H1 (cell line): ENCODE data around the gene REC8. TPM values are rescaled to one million over a fixed set of nuclear protein-coding genes. Genes with fewer than 3 reads are reported as not detected.

Source experiments
- CTCF ChIA-PET: fragments of 300-600 bp; sonication (Branson Sonifier 250); formaldehyde crosslinking; loops from one replicate; lab custom pipeline; 2021; ENCODE audit not compliant: partially characterized antibody; lab: Charles Lee
- POLR2A ChIA-PET: fragments of 300-600 bp; sonication (Branson Sonifier 250); formaldehyde crosslinking; loops from one replicate; lab custom pipeline; 2021; ENCODE audit warnings: inconsistent platforms; ENCODE audit not compliant: partially characterized antibody; lab: Charles Lee
- DNase-seq, 2 experiments: peaks; one replicate each; pipeline versions ENCODE4 v3.0.0 to v3.0.0-alpha.2; 2010 to 2022; ENCODE audit warnings: low spot score in 2 of 2, low read depth in 1 of 2, mixed read lengths in 1 of 2
- FAIRE-seq: peaks from 2 replicates; lab custom pipeline; 2011; peaks lifted over from hg19 to GRCh38; lab: Jason Lieb, UNC
- H2AFZ ChIP-seq: 2 replicates; pipeline ENCODE4 v1.8.1; 2012; ENCODE audit warnings: low read length, inconsistent platforms
- H2AK5ac ChIP-seq: 2 replicates; pipeline ENCODE4 v1.6.1; 2013; ENCODE audit warnings: low read depth, low read length
- H2BK120ac ChIP-seq: replicated peaks from 2 replicates; pipeline ENCODE3; 2013; ENCODE audit warnings: low read depth, low read length, inconsistent platforms
- H2BK12ac ChIP-seq: 2 replicates; pipeline ENCODE4 v1.6.1; 2013; ENCODE audit warnings: low read depth, low read length
- H2BK15ac ChIP-seq: 2 replicates; pipeline ENCODE4 v1.6.1; 2013; ENCODE audit warnings: low read length
- H2BK20ac ChIP-seq: 2 replicates; pipeline ENCODE4 v1.6.1; 2013; ENCODE audit warnings: low read length
- H2BK5ac ChIP-seq: 2 replicates; pipeline ENCODE4 v1.6.1; 2013; ENCODE audit warnings: low read depth, low read length
- H3K14ac ChIP-seq: 2 replicates; pipeline ENCODE4 v1.6.1; 2013; ENCODE audit warnings: inconsistent platforms; ENCODE audit not compliant: insufficient read length
- H3K18ac ChIP-seq: 2 replicates; pipeline ENCODE4 v1.6.1; 2013; ENCODE audit warnings: low read length; ENCODE audit errors: extremely low read depth
- H3K23ac ChIP-seq: 2 replicates; pipeline ENCODE4 v1.6.1; 2013; ENCODE audit warnings: inconsistent platforms; ENCODE audit not compliant: insufficient read length
- H3K23me2 ChIP-seq: 2 replicates; pipeline ENCODE4 v1.6.1; 2013; ENCODE audit warnings: low read depth, low read length
- H3K27ac ChIP-seq: 2 replicates; pipeline ENCODE4 v1.6.1; 2011; ENCODE audit warnings: low read depth, low read length, inconsistent platforms
- H3K27me3 ChIP-seq, 4 experiments: replicated peaks in 1 of 4; 1 replicate in 1 of 4; 2 replicates in 3 of 4; pipeline versions ENCODE4 v1.6.1 to v1.8.1; 2011 to 2013; ENCODE audit warnings: low read length in 3 of 4, mild to moderate bottlenecking in 3 of 4, inconsistent platforms in 2 of 4, mixed read lengths in 2 of 4, moderate library complexity in 1 of 4; ENCODE audit not compliant: control insufficient read depth in 3 of 4, insufficient read depth in 3 of 4; ENCODE audit errors: extremely low read depth in 1 of 4
- H3K36me3 ChIP-seq, 4 experiments: 2 replicates each; pipeline versions ENCODE4 v1.6.1 to v1.8.1; 2011 to 2013; ENCODE audit warnings: mild to moderate bottlenecking in 4 of 4, low read length in 3 of 4, moderate library complexity in 2 of 4, control low read depth in 1 of 4, inconsistent platforms in 1 of 4; ENCODE audit not compliant: insufficient read depth in 4 of 4, control insufficient read depth in 2 of 4
- H3K4ac ChIP-seq: replicated peaks from 2 replicates; pipeline ENCODE3; 2013; ENCODE audit warnings: low read length, low read depth, mixed read lengths, inconsistent platforms; ENCODE audit not compliant: insufficient read length
- H3K4me1 ChIP-seq, 4 experiments: replicated peaks in 1 of 4; 1 replicate in 1 of 4; 2 replicates in 3 of 4; pipeline versions ENCODE4 v1.6.1 to v1.8.1; 2011 to 2013; ENCODE audit warnings: low read length in 3 of 4, inconsistent platforms in 2 of 4, mixed read lengths in 1 of 4; ENCODE audit not compliant: insufficient read depth in 4 of 4, control insufficient read depth in 3 of 4
- H3K4me2 ChIP-seq, 2 experiments: 2 replicates each; pipeline versions ENCODE4 v1.6.1 to v1.8.1; 2011 to 2013; ENCODE audit warnings: low read depth in 2 of 2, low read length in 2 of 2, control low read depth in 1 of 2, inconsistent platforms in 1 of 2, mild to moderate bottlenecking in 1 of 2; ENCODE audit not compliant: insufficient read depth in 1 of 2
- H3K4me3 ChIP-seq, 4 experiments: fragments of 200-600, 300-600 bp in 1 of 4; sonication (generic), shearing (Covaris generic), sonication (Bioruptor Twin) in 1 of 4; 2 replicates each; pipeline versions ENCODE4 v1.5.1 to v1.8.1; 2011 to 2016; ENCODE audit warnings: low read length in 4 of 4, low read depth in 3 of 4, control low read depth in 2 of 4, inconsistent platforms in 2 of 4, mild to moderate bottlenecking in 2 of 4, mixed read lengths in 1 of 4, moderate library complexity in 1 of 4; ENCODE audit not compliant: insufficient read depth in 2 of 4; ENCODE audit errors: extremely low read depth in 1 of 4
- H3K56ac ChIP-seq: replicated peaks from 2 replicates; pipeline ENCODE3; 2013; ENCODE audit warnings: low read depth, mild to moderate bottlenecking, mixed read lengths, low read length, inconsistent platforms; ENCODE audit not compliant: insufficient read length
- H3K79me1 ChIP-seq: 2 replicates; pipeline ENCODE4 v1.6.1; 2013; ENCODE audit warnings: low read depth, low read length, control low read depth
- H3K79me2 ChIP-seq, 2 experiments: 2 replicates each; pipeline versions ENCODE4 v1.6.1 to v1.8.1; 2012 to 2013; ENCODE audit warnings: low read length in 2 of 2, mild to moderate bottlenecking in 2 of 2, inconsistent platforms in 1 of 2; ENCODE audit not compliant: insufficient read depth in 2 of 2, control insufficient read depth in 1 of 2
- H3K9ac ChIP-seq, 4 experiments: replicated peaks in 1 of 4; 1 replicate in 1 of 4; 2 replicates in 3 of 4; pipeline versions ENCODE4 v1.6.1 to v1.8.1; 2011 to 2013; ENCODE audit warnings: low read depth in 3 of 4, low read length in 3 of 4, control low read depth in 2 of 4, mild to moderate bottlenecking in 2 of 4, moderate library complexity in 2 of 4, inconsistent platforms in 1 of 4; ENCODE audit errors: extremely low read depth in 1 of 4
- H3K9me3 ChIP-seq, 2 experiments: 2 replicates each; pipeline versions ENCODE4 v1.6.1 to v1.8.1; 2012 to 2013; ENCODE audit warnings: mild to moderate bottlenecking in 2 of 2, moderate library complexity in 2 of 2, control low read depth in 1 of 2, inconsistent platforms in 1 of 2, low read depth in 1 of 2, low read length in 1 of 2, mixed read lengths in 1 of 2; ENCODE audit not compliant: insufficient read depth in 2 of 2
- H4K20me1 ChIP-seq, 2 experiments: replicated peaks in 1 of 2; 2 replicates each; pipeline versions ENCODE3 to v1.8.1; 2011 to 2013; ENCODE audit warnings: inconsistent platforms in 2 of 2, low read length in 2 of 2, mild to moderate bottlenecking in 1 of 2; ENCODE audit not compliant: insufficient read depth in 2 of 2, control insufficient read depth in 1 of 2
- H4K5ac ChIP-seq: 2 replicates; pipeline ENCODE4 v1.6.1; 2013; ENCODE audit warnings: low read length, low read depth, mixed read lengths, inconsistent platforms; ENCODE audit not compliant: insufficient read length
- H4K8ac ChIP-seq: 2 replicates; pipeline ENCODE4 v1.8.0; 2013; ENCODE audit warnings: mild to moderate bottlenecking, moderate library complexity, low read length, inconsistent platforms; ENCODE audit not compliant: insufficient read depth; ENCODE audit errors: extremely low read depth
- H4K91ac ChIP-seq: replicated peaks from 2 replicates; pipeline ENCODE3; 2013; ENCODE audit warnings: low read length, mixed read lengths, inconsistent platforms; ENCODE audit not compliant: insufficient read length
- BCL11A ChIP-seq, 2 experiments: IDR thresholded peaks; one replicate each; pipeline ENCODE4 v1.6.1; 2011; ENCODE audit warnings: low read depth in 2 of 2, low read length in 2 of 2, mild to moderate bottlenecking in 2 of 2
- HDAC6 ChIP-seq: IDR thresholded peaks from one replicate; pipeline ENCODE4 v1.7.1; 2012; ENCODE audit warnings: low read depth, mild to moderate bottlenecking, inconsistent platforms, low read length, moderate library complexity
- MAFK ChIP-seq: IDR thresholded peaks from 2 replicates; pipeline ENCODE4 v1.6.1; 2012; ENCODE audit warnings: low read depth, mild to moderate bottlenecking, improper control_type of control experiment, low read length
- WGBS, 2 experiments: shearing (Covaris generic) in 1 of 2; methylation state at CpG; one replicate each; pipeline versions ENCODE4 v1.1.6 to v1.1.7; 2013 to 2015; ENCODE audit warnings: low lambda C conversion rate in 2 of 2, mixed read lengths in 2 of 2, inconsistent platforms in 1 of 2, low coverage in 1 of 2, missing lambda C conversion rate in 1 of 2; ENCODE audit not compliant: insufficient replicate concordance in 2 of 2, insufficient coverage in 1 of 2, insufficient read length in 1 of 2; ENCODE audit errors: extremely low coverage in 1 of 2, missing lambda C conversion rate in 1 of 2; 5-methylcytosine and 5-hydroxymethylcytosine counted together
- polyA plus RNA-seq, 7 experiments: library from polyadenylated mRNA; depleted of rRNA in 3 of 7; stranded (reverse) in 5 of 7; unstranded in 2 of 7; fragments of >200 nt in 5 of 7; fragments of 200-250 nt in 2 of 7; gene quantifications; 1 replicate in 5 of 7; 2 replicates in 1 of 7; 4 replicates in 1 of 7; pipeline versions ENCODE4 v1.2.1 to v1.2.3, GENCODE V29; 2011 to 2013; ENCODE audit warnings: missing spikeins in 2 of 7, mixed read lengths in 2 of 7
- total RNA-seq: library from RNA; stranded (reverse); fragmentation: NEBNext Ultra II Directional; extraction: Animal tissue kit (Norgen Biotek cat#: 25700); gene quantifications from 2 replicates; pipeline ENCODE4 v1.2.1, GENCODE V29; 2021

REC8 gene
- total and polyA plus RNA-seq, 2 of the 8 experiments (the other 6 are each of a cell fraction or from before 2014, with no cell fraction given): 9.8 to 28.5 TPM

DNA sequence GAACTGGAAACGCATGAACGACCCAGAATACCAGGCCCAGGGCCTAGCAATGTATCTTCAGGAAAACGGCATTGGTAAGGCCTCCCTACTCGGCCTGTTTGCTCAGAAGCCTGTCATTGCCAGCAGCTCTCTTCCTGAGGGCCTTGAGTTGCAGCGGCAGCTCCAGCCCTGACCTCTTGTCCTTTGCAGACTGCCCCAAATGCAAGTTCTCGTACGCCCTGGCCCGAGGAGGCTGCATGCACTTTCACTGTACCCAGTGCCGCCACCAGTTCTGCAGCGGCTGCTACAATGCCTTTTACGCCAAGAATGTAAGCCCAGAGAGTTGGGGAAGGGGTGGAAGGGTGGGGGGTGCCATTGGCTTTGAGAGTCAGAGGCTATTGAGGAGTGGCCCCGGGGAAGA is 14.5 kb upstream of the REC8 start:
- Histone ChIP-seq H3K9me3 (no peaks in the 10 kb centered on the region), H3K27me3 (no peaks in the 10 kb centered on the region; a peak in 1 of 7 replicates), H2BK5ac (no peak overlapping the region), H3K79me1 (no peaks in the 10 kb centered on the region), H3K4ac (no peak overlapping the region), H4K5ac (no peak overlapping the region), H2BK12ac (no peak overlapping the region), H3K23me2 (0 out of 2 replicates have a peak, but pooled peaks cover 2% of the 10 kb centered on the region), H4K20me1 (peaks cover 2 to 13% of the 10 kb centered on the region in 2 experiments), H4K8ac (no peak overlapping the region), H2AFZ (no peak overlapping the region), H3K4me2 (no peak overlapping the region), H2BK20ac (no peak overlapping the region), H3K4me3 (no peak overlapping the region), H2AK5ac (no peak overlapping the region), H3K4me1 (peaks cover 0 to 10% (median 2%) of the 10 kb centered on the region in 4 experiments; a peak in 3 of 7 replicates), H3K56ac (no peak overlapping the region), H4K91ac (no peak overlapping the region), H3K23ac (no peak overlapping the region), H3K79me2 (no peaks in the 10 kb centered on the region), H3K27ac (no peak overlapping the region), H3K36me3 (peaks cover 26 to 48% (median 40%) of the 10 kb centered on the region in 4 experiments), H3K14ac (no peak overlapping the region), H2BK120ac (no peak overlapping the region), H3K18ac (no peak overlapping the region), H3K9ac (no peak overlapping the region), H2BK15ac (no peak overlapping the region)
- ChIA-PET POLR2A (interaction anchor here (0.5 to 2.9 kb wide), 5 partner anchors 20 to 64 kb away, joined by 3 to 9 read pairs (median 4); no protein-coding TSS in a partner anchor), CTCF (interaction anchor here (0.6 to 1.5 kb wide), 3 partner anchors 9 to 49 kb away, joined by 3 to 5 read pairs (median 3); partner anchors contain the start of gene RNF31)
- DNase-seq (no peak), FAIRE-seq (no peak)
- WGBS, 2 experiments: 93% methylated on average over 12 of the region's 12 CpGs; no CpG with 5 or more reads in 1 of the 2 experiments
- TF ChIP-seq BCL11A (IDR thresholded peaks at IDR 0.05; ENCODE audit: low read depth in 2 of 2, low read length in 2 of 2): no peak
- TF ChIP-seq HDAC6: no peak
- TF ChIP-seq MAFK: no peak
